HepG2 (cell line): ENCODE data around the gene NRAS. TPM values are rescaled to one million over a fixed set of nuclear protein-coding genes. Genes with fewer than 3 reads are reported as not detected.

ENCODE experiments used
- ATAC-seq: fragments of 200-7000 bp; cut with Tn5 transposase; 3 replicates; pipeline ENCODE4 v1.9.1; 2020; ENCODE audit warnings: mild to moderate bottlenecking, moderate library complexity
- BruUV-seq: library from RNA; stranded (reverse); fragments of 400-500 nt; replicated peaks from 2 replicates; lab custom pipeline; 2021; lab: Mats Ljungman, UMichigan
- CTCF ChIA-PET: fragments of 300-600 bp; formaldehyde crosslinking; extraction: SDS; loops from one replicate; lab custom pipeline; 2021; ENCODE audit warnings: low total read pairs, inconsistent platforms, low intra/inter-chr PET ratio; lab: Yijun Ruan, JAX
- POLR2A ChIA-PET: fragments of 350-600 bp; sonication (Branson Sonifier 250); formaldehyde crosslinking; loops from one replicate; lab custom pipeline; 2020; ENCODE audit warnings: antibody characterized with exemption, inconsistent platforms; lab: Yijun Ruan, JAX
- DNase-seq: peaks from one replicate; pipeline ENCODE4 v3.0.0-alpha.2; 2015; ENCODE audit warnings: low spot score
- FAIRE-seq: peaks from 3 replicates; lab custom pipeline; 2011; peaks lifted over from hg19 to GRCh38; lab: Jason Lieb, UNC
- H2AFZ ChIP-seq: one replicate; pipeline ENCODE4 v1.6.1; 2011; ENCODE audit warnings: low read length, inconsistent platforms
- H3K27ac ChIP-seq: fragments of 300-600 bp; 3 replicates; pipeline ENCODE4 v1.8.0; 2011; ENCODE audit warnings: mixed run types, mild to moderate bottlenecking, mixed read lengths, low read length, inconsistent platforms; ENCODE audit not compliant: insufficient read depth; ENCODE audit errors: extremely low read length
- H3K27me3 ChIP-seq, 2 experiments: fragments of 200-600 bp in 1 of 2; 2 replicates in 1 of 2; 3 replicates in 1 of 2; pipeline versions ENCODE4 v1.6.0 to v1.8.0; 2011; ENCODE audit warnings: low read length in 2 of 2, mild to moderate bottlenecking in 2 of 2, moderate library complexity in 2 of 2, inconsistent platforms in 1 of 2; ENCODE audit not compliant: insufficient read depth in 2 of 2, control insufficient read depth in 1 of 2
- H3K36me3 ChIP-seq, 2 experiments: fragments of 200-600 bp in 1 of 2; replicated peaks in 1 of 2; 2 replicates in 1 of 2; 3 replicates in 1 of 2; pipeline versions ENCODE4 v1.5.1 to v1.8.0; 2011; ENCODE audit warnings: low read length in 2 of 2, inconsistent platforms in 1 of 2; ENCODE audit not compliant: insufficient read depth in 2 of 2, control insufficient read depth in 1 of 2
- H3K4me1 ChIP-seq: 2 replicates; pipeline ENCODE4 v1.5.1; 2012; ENCODE audit warnings: low read length, inconsistent platforms; ENCODE audit not compliant: insufficient read depth
- H3K4me2 ChIP-seq: 2 replicates; pipeline ENCODE4 v1.6.0; 2011; ENCODE audit warnings: low read depth, low read length, inconsistent platforms
- H3K4me3 ChIP-seq, 3 experiments: fragments of 200-600 bp in 1 of 3; sonication (generic), shearing (Covaris generic) in 1 of 3; replicated peaks in 1 of 3; 2 replicates each; pipeline ENCODE4 v1.5.1; 2011 to 2016; ENCODE audit warnings: low read length in 3 of 3, inconsistent platforms in 2 of 3, low read depth in 2 of 3, mild to moderate bottlenecking in 2 of 3, control low read depth in 1 of 3, mixed read lengths in 1 of 3; ENCODE audit not compliant: insufficient read depth in 1 of 3
- H3K79me2 ChIP-seq: one replicate; pipeline ENCODE4 v1.6.1; 2011; ENCODE audit warnings: low read length, inconsistent platforms; ENCODE audit not compliant: insufficient read depth
- H3K9ac ChIP-seq: 2 replicates; pipeline ENCODE4 v1.6.0; 2011; ENCODE audit warnings: mild to moderate bottlenecking, low read depth, low read length, inconsistent platforms; ENCODE audit not compliant: insufficient read depth
- H3K9me3 ChIP-seq: 2 replicates; pipeline ENCODE4 v1.5.1; 2012; ENCODE audit warnings: mild to moderate bottlenecking, low read length
- H4K20me1 ChIP-seq: 2 replicates; pipeline ENCODE4 v1.6.0; 2011; ENCODE audit warnings: inconsistent platforms, mild to moderate bottlenecking, low read length, moderate library complexity; ENCODE audit not compliant: insufficient read depth
- HOXA9 ChIP-seq: sonication (generic); formaldehyde crosslinking; IDR thresholded peaks from 2 replicates; pipeline ENCODE4 v1.8.1; 2022; ENCODE audit warnings: missing genetic modification reagents, mild to moderate bottlenecking, moderate library complexity, borderline replicate concordance
- MAFG ChIP-seq: sonication (generic); formaldehyde crosslinking; IDR thresholded peaks from 2 replicates; pipeline ENCODE4 v1.5.1; 2020; ENCODE audit warnings: mild to moderate bottlenecking, missing genetic modification reagents
- MEIS2 ChIP-seq: sonication (generic); formaldehyde crosslinking; IDR thresholded peaks from 2 replicates; pipeline ENCODE4 v1.9.0; 2021; ENCODE audit warnings: mild to moderate bottlenecking, missing genetic modification reagents
- NFATC3 ChIP-seq: sonication (generic); formaldehyde crosslinking; IDR thresholded peaks from 2 replicates; pipeline ENCODE4 v1.5.1; 2020; ENCODE audit warnings: mild to moderate bottlenecking, missing genetic modification reagents
- NFYC ChIP-seq: IDR thresholded peaks from 2 replicates; pipeline ENCODE4 v1.6.1; 2016; ENCODE audit warnings: missing genetic modification reagents, missing compliant biosample characterization
- PRPF4 ChIP-seq: fragments of 200-400 bp; formaldehyde crosslinking; IDR thresholded peaks from 2 replicates; pipeline ENCODE4 v1.6.1; 2016; ENCODE audit warnings: low read length, low read depth; ENCODE audit not compliant: poor library complexity, severe bottlenecking
- SALL2 ChIP-seq: sonication (generic); formaldehyde crosslinking; IDR thresholded peaks from 2 replicates; pipeline ENCODE4 v1.8.1; 2023; ENCODE audit warnings: mild to moderate bottlenecking, missing genetic modification reagents, inconsistent platforms
- SIX1 ChIP-seq: sonication (generic); formaldehyde crosslinking; IDR thresholded peaks from 2 replicates; pipeline ENCODE4 v1.4.0; 2020; ENCODE audit warnings: missing genetic modification reagents, borderline replicate concordance
- U2AF2 ChIP-seq: fragments of 200-400 bp; formaldehyde crosslinking; IDR thresholded peaks from 2 replicates; pipeline ENCODE4 v1.6.1; 2017; ENCODE audit warnings: low read depth, mild to moderate bottlenecking, low read length
- WGBS: methylation state at CpG from one replicate; pipeline ENCODE4 v1.1.6; 2017; ENCODE audit warnings: low lambda C conversion rate; 5-methylcytosine and 5-hydroxymethylcytosine counted together
- in situ Hi-C: cut with HindIII; loops from 2 replicates; pipeline ENCODE4 v1.10.0; 2017; ENCODE audit warnings: low pct_unique_long_range_greater_than_20kb; ENCODE audit not compliant: extremely low pct_ligation_motif_present
- intact Hi-C: fragments of 100-400 bp; cut with micrococcal nuclease; formaldehyde crosslinking; loops from one replicate; pipeline ENCODE4 v1.10.0; 2022; ENCODE audit not compliant: unreplicated experiment
- polyA plus RNA-seq, 8 experiments: library from polyadenylated mRNA; depleted of rRNA in 3 of 8; stranded (reverse) in 7 of 8; unstranded in 1 of 8; fragments of >200 nt; fragmentation: Illumina TruSeq in 4 of 8; extraction: Trizol in 4 of 8; gene quantifications; 2 replicates each; pipeline versions ENCODE4 v1.2.1 to v1.2.3, GENCODE V29; 2011 to 2016; ENCODE audit warnings: low read depth in 4 of 8, missing spikeins in 1 of 8, mixed read lengths in 1 of 8; ENCODE audit not compliant: insufficient read depth in 1 of 8
- total RNA-seq, 5 experiments: library from RNA; depleted of rRNA; stranded (reverse); fragments of >200 nt; fragmentation: Illumina TruSeq; extraction: Trizol; gene quantifications; 2 replicates each; pipeline ENCODE4 v1.2.3, GENCODE V29; 2016; ENCODE audit warnings: low read depth in 1 of 5
- TF ChIP-seq, protein P1 (sequence below): sonication (generic); formaldehyde crosslinking; IDR thresholded peaks from 2 replicates; pipeline ENCODE4 v1.5.0; 2020; ENCODE audit warnings: mild to moderate bottlenecking, missing genetic modification reagents, borderline replicate concordance
- TF ChIP-seq, protein P2 (sequence below): sonication (generic); formaldehyde crosslinking; IDR thresholded peaks from 2 replicates; pipeline ENCODE4 v1.4.0; 2020; ENCODE audit warnings: missing genetic modification reagents
- TF ChIP-seq, protein P3 (sequence below): sonication (generic); formaldehyde crosslinking; IDR thresholded peaks from 2 replicates; pipeline ENCODE4 v1.8.0; 2023; ENCODE audit warnings: mild to moderate bottlenecking, missing genetic modification reagents
- TF ChIP-seq, protein P4 (sequence below): IDR thresholded peaks from 2 replicates; pipeline ENCODE4 v1.6.1; 2018; ENCODE audit warnings: missing genetic modification reagents, mild to moderate bottlenecking, missing compliant biosample characterization

The NRAS gene
- total and polyA plus RNA-seq, 2 of the 13 experiments (the other 11 are each of a cell fraction or from before 2014, with no cell fraction given), result 38.6 to 58.8 TPM

DNA sequence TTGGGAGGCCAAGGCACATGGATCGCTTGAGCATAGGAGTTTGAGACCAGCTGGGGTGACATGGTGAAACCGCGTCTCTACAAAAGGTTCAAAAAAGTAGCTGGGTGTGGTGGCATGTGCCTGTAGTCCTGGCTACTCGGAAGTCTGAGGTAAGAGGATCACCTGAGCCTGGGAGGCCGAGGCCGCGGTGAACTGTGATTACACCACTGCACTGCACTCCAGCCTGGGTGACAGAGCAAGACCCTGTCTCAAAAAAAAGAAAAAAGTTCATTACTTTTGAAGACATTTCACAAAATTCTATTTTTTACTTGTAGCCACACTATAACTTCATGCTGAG is 44.7 kb downstream of the NRAS start:
- Histone ChIP-seq H3K79me2 (no peaks in the 10 kb centered on the region), H3K27me3 (peaks cover 0 to 29% of the 10 kb centered on the region in 2 experiments; a peak in 1 of 5 replicates), H3K36me3 (no peaks in the 10 kb centered on the region), H3K9me3 (no peaks in the 10 kb centered on the region), H2AFZ (no peak overlapping the region), H3K4me3 (no peak overlapping the region), H3K4me1 (peaks cover 17% of the 10 kb centered on the region), H3K27ac (no peak overlapping the region), H3K4me2 (no peak overlapping the region), H3K9ac (no peak overlapping the region), H4K20me1 (no peaks in the 10 kb centered on the region)
- in situ Hi-C loops (no loop called here), intact Hi-C loops (loop anchor here (2.0 kb wide), 1 partner anchor 325 kb away; no protein-coding TSS in a partner anchor)
- ChIA-PET CTCF (interaction anchor here (2.9 kb wide), 1 partner anchor 325 kb away, joined by 12 read pairs; no protein-coding TSS in a partner anchor), POLR2A (no interaction called here)
- FAIRE-seq (no peak), ATAC-seq (no peak), DNase-seq (no peak)
- 7% methylated on average over 7 of the region's 7 CpGs for WGBS
- no TSS peak for BruUV-seq
- no peak for TF ChIP-seq SALL2 (CRISPR knock-in tag)
- TF ChIP-seq, protein P1, sequence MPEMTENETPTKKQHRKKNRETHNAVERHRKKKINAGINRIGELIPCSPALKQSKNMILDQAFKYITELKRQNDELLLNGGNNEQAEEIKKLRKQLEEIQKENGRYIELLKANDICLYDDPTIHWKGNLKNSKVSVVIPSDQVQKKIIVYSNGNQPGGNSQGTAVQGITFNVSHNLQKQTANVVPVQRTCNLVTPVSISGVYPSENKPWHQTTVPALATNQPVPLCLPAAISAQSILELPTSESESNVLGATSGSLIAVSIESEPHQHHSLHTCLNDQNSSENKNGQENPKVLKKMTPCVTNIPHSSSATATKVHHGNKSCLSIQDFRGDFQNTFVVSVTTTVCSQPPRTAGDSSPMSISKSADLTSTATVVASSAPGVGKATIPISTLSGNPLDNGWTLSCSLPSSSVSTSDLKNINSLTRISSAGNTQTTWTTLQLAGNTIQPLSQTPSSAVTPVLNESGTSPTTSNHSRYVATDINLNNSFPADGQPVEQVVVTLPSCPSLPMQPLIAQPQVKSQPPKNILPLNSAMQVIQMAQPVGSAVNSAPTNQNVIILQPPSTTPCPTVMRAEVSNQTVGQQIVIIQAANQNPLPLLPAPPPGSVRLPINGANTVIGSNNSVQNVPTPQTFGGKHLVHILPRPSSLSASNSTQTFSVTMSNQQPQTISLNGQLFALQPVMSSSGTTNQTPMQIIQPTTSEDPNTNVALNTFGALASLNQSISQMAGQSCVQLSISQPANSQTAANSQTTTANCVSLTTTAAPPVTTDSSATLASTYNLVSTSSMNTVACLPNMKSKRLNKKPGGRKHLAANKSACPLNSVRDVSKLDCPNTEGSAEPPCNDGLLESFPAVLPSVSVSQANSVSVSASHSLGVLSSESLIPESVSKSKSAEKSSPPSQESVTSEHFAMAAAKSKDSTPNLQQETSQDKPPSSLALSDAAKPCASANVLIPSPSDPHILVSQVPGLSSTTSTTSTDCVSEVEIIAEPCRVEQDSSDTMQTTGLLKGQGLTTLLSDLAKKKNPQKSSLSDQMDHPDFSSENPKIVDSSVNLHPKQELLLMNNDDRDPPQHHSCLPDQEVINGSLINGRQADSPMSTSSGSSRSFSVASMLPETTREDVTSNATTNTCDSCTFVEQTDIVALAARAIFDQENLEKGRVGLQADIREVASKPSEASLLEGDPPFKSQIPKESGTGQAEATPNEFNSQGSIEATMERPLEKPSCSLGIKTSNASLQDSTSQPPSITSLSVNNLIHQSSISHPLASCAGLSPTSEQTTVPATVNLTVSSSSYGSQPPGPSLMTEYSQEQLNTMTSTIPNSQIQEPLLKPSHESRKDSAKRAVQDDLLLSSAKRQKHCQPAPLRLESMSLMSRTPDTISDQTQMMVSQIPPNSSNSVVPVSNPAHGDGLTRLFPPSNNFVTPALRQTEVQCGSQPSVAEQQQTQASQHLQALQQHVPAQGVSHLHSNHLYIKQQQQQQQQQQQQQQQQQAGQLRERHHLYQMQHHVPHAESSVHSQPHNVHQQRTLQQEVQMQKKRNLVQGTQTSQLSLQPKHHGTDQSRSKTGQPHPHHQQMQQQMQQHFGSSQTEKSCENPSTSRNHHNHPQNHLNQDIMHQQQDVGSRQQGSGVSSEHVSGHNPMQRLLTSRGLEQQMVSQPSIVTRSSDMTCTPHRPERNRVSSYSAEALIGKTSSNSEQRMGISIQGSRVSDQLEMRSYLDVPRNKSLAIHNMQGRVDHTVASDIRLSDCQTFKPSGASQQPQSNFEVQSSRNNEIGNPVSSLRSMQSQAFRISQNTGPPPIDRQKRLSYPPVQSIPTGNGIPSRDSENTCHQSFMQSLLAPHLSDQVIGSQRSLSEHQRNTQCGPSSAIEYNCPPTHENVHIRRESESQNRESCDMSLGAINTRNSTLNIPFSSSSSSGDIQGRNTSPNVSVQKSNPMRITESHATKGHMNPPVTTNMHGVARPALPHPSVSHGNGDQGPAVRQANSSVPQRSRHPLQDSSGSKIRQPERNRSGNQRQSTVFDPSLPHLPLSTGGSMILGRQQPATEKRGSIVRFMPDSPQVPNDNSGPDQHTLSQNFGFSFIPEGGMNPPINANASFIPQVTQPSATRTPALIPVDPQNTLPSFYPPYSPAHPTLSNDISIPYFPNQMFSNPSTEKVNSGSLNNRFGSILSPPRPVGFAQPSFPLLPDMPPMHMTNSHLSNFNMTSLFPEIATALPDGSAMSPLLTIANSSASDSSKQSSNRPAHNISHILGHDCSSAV (CRISPR knock-in tag), result no peak
- no peak for TF ChIP-seq SIX1 (CRISPR knock-in tag)
- TF ChIP-seq U2AF2, result no peak
- TF ChIP-seq, protein P2, sequence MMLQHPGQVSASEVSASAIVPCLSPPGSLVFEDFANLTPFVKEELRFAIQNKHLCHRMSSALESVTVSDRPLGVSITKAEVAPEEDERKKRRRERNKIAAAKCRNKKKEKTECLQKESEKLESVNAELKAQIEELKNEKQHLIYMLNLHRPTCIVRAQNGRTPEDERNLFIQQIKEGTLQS (CRISPR knock-in tag), result no peak
- TF ChIP-seq MEIS2 (CRISPR knock-in tag), result no peak
- TF ChIP-seq MAFG (CRISPR knock-in tag), result no peak
- no peak for TF ChIP-seq PRPF4
- TF ChIP-seq NFYC (CRISPR knock-in tag), result no peak
- TF ChIP-seq HOXA9 (CRISPR knock-in tag), result no peak
- TF ChIP-seq NFATC3 (CRISPR knock-in tag), result no peak
- TF ChIP-seq, protein P3, sequence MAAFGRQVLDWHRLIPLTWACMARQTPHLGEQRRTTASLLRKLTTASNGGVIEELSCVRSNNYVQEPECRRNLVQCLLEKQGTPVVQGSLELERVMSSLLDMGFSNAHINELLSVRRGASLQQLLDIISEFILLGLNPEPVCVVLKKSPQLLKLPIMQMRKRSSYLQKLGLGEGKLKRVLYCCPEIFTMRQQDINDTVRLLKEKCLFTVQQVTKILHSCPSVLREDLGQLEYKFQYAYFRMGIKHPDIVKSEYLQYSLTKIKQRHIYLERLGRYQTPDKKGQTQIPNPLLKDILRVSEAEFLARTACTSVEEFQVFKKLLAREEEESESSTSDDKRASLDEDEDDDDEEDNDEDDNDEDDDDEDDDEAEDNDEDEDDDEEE (CRISPR knock-in tag), result no peak
- TF ChIP-seq, protein P4, sequence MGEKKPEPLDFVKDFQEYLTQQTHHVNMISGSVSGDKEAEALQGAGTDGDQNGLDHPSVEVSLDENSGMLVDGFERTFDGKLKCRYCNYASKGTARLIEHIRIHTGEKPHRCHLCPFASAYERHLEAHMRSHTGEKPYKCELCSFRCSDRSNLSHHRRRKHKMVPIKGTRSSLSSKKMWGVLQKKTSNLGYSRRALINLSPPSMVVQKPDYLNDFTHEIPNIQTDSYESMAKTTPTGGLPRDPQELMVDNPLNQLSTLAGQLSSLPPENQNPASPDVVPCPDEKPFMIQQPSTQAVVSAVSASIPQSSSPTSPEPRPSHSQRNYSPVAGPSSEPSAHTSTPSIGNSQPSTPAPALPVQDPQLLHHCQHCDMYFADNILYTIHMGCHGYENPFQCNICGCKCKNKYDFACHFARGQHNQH (CRISPR knock-in tag), result no peak
